ENCODE measurements around the gene CARMIL3.
A peak's percentile ranks its signal among the peaks of the same experiment; 100 is the strongest.
"Not testable (repeated sequence)": the region's sequence is repeated elsewhere in the genome, so short reads cannot be mapped to it uniquely, and the experiment has no call there.

The CARMIL3 gene

DNA sequence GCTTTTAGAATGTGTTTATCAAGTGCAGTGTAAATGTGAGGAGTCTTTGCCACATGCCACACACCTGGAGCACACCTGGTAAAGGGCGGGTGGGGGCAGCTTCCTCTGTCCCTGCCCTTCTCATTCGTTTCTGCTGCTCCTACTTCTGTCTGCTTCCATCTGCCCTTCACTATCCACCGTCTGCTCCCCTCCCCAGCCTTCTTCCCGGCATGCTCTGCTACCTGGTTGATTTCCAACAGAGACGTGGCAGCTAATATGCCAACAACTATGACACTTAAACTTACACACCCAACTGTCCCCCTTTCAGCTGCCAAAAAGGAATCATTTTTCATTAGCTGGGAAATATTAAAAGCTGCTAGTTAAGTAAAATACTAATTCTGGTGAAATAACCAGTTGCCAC lies 9.1 kb upstream of the CARMIL3 start:
- Histone ChIP-seq H3K9ac (ENCODE audit: low read depth, low read length, poor library complexity) (no peak overlapping the region), H3K23ac (ENCODE audit: low read depth, low read length, poor library complexity) (peak overlapping the region; percentile 85), H3K4me2 (ENCODE audit: insufficient read depth, low read length, poor library complexity, severe bottlenecking) (no peak overlapping the region), H4K8ac (ENCODE audit: low read depth, low read length) (no peak overlapping the region), H3K79me1 (ENCODE audit: low read depth, low read length) (no peaks in the 10 kb centered on the region), H3K18ac (ENCODE audit: low read length) (no peak overlapping the region), H3K9me3 (replicated peaks in 1 of 2; ENCODE audit: control insufficient read depth in 2 of 2, insufficient read depth in 1 of 2, low read depth in 1 of 2, low read length in 2 of 2) (no peaks in the 10 kb centered on the region), H2BK15ac (ENCODE audit: low read length) (no peak overlapping the region), H4K91ac (ENCODE audit: low read depth, low read length, poor library complexity) (no peak overlapping the region), H3K27ac (replicated peaks; ENCODE audit: low read length) (no peak overlapping the region), H3K14ac (ENCODE audit: low read length) (no peak overlapping the region), H3K36me3 (replicated peaks in 1 of 2; ENCODE audit: control insufficient read depth in 2 of 2, insufficient read depth in 2 of 2, low read length in 2 of 2) (no peaks in the 10 kb centered on the region), H2BK120ac (ENCODE audit: low read depth, low read length) (no peak overlapping the region), H2BK12ac (ENCODE audit: low read length) (no peak overlapping the region), H3K4me3 (ENCODE audit: low read length in 2 of 2) (no peak overlapping the region), H3K4me1 (ENCODE audit: control insufficient read depth in 2 of 2, insufficient read depth in 1 of 2, low read depth in 1 of 2, low read length in 2 of 2) (no peaks in the 10 kb centered on the region), H2AFZ (ENCODE audit: low read length) (no peak overlapping the region), H3K27me3 (ENCODE audit: control insufficient read depth in 3 of 3, insufficient read depth in 3 of 3, low read depth in 1 of 3, low read length in 3 of 3) (peaks cover 0 to 18% (median 0%) of the 10 kb centered on the region in 3 experiments), H2BK5ac (ENCODE audit: low read length) (no peak overlapping the region), H3K4ac (ENCODE audit: low read length) (no peak overlapping the region), H2AK5ac (ENCODE audit: low read depth, low read length) (no peak overlapping the region)
- no CpG with 5 or more reads among the region's 5 CpGs for WGBS, 2 donors (ENCODE audit: extremely low coverage in 2 of 2, insufficient read length in 2 of 2, insufficient replicate concordance in 1 of 2)
- no peak for DNase-seq (ENCODE audit: low spot score)

DNA sequence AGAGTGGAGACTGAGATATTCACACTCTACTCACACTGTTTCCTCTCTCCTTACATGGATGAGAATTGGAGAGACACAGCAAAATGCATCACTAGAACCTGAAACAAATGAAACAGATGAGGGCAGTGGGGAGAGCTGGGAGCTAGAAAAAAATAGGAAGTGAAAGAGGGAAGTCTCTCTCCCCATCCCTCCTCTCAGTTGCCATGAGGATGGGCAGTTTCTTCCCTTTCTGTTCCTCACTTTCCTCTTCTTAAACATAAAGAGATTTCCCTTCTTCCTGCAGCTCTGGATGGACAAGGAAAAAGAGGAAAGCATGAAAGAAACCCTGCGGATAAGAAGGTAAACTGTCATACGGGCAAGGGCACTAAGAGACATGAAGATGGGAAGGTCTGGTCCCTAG lies 2.8 kb upstream of the CARMIL3 start:
- not testable (repeated sequence) for H3K9me3 ChIP-seq (replicated peaks in 1 of 2; ENCODE audit: control insufficient read depth in 2 of 2, insufficient read depth in 1 of 2, low read depth in 1 of 2, low read length in 2 of 2); H3K18ac ChIP-seq (ENCODE audit: low read length); H2AFZ ChIP-seq (ENCODE audit: low read length); H3K4ac ChIP-seq (ENCODE audit: low read length); H3K4me3 ChIP-seq (ENCODE audit: low read length in 2 of 2); H4K91ac ChIP-seq (ENCODE audit: low read depth, low read length, poor library complexity); H3K36me3 ChIP-seq (replicated peaks in 1 of 2; ENCODE audit: control insufficient read depth in 2 of 2, insufficient read depth in 2 of 2, low read length in 2 of 2); H2BK5ac ChIP-seq (ENCODE audit: low read length); H3K14ac ChIP-seq (ENCODE audit: low read length); DNase-seq (ENCODE audit: low spot score); H3K27ac ChIP-seq (replicated peaks; ENCODE audit: low read length); H2BK15ac ChIP-seq (ENCODE audit: low read length); H3K23ac ChIP-seq (ENCODE audit: low read depth, low read length, poor library complexity); H3K9ac ChIP-seq (ENCODE audit: low read depth, low read length, poor library complexity); H3K79me1 ChIP-seq (ENCODE audit: low read depth, low read length); H4K8ac ChIP-seq (ENCODE audit: low read depth, low read length); H3K4me2 ChIP-seq (ENCODE audit: insufficient read depth, low read length, poor library complexity, severe bottlenecking); H2BK12ac ChIP-seq (ENCODE audit: low read length); H3K4me1 ChIP-seq (ENCODE audit: control insufficient read depth in 2 of 2, insufficient read depth in 1 of 2, low read depth in 1 of 2, low read length in 2 of 2); H2AK5ac ChIP-seq (ENCODE audit: low read depth, low read length); H2BK120ac ChIP-seq (ENCODE audit: low read depth, low read length)
- H3K27me3 ChIP-seq (ENCODE audit: control insufficient read depth in 3 of 3, insufficient read depth in 3 of 3, low read depth in 1 of 3, low read length in 3 of 3): peaks cover 0 to 38% (median 0%) of the 10 kb centered on the region in 3 experiments
- no CpG with 5 or more reads among the region's 2 CpGs for WGBS, 2 donors (ENCODE audit: extremely low coverage in 2 of 2, insufficient read length in 2 of 2, insufficient replicate concordance in 1 of 2)

DNA sequence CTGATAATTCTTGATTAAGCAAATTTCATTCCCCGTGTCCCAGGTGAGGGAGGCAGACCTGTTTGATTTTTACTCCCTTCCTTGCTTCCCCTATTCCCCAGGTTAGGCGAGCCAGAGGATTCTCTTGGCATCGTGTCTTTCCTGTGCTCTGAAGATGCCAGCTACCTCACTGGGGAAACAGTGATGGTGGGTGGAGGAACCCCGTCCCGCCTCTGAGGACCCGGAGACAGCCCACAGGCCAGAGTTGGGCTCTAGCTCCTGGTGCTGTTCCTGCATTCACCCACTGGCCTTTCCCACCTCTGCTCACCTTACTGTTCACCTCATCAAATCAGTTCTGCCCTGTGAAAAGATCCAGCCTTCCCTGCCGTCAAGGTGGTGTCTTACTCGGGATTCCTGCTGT lies 1.1 kb upstream of the CARMIL3 start:
- H3K36me3 ChIP-seq (replicated peaks in 1 of 2; ENCODE audit: control insufficient read depth in 2 of 2, insufficient read depth in 2 of 2, low read length in 2 of 2); H3K14ac ChIP-seq (ENCODE audit: low read length); H3K4me2 ChIP-seq (ENCODE audit: insufficient read depth, low read length, poor library complexity, severe bottlenecking); H3K4me3 ChIP-seq (ENCODE audit: low read length in 2 of 2); H4K8ac ChIP-seq (ENCODE audit: low read depth, low read length); H2BK12ac ChIP-seq (ENCODE audit: low read length); H3K27ac ChIP-seq (replicated peaks; ENCODE audit: low read length); H2BK5ac ChIP-seq (ENCODE audit: low read length); H3K23ac ChIP-seq (ENCODE audit: low read depth, low read length, poor library complexity); H3K18ac ChIP-seq (ENCODE audit: low read length); H4K91ac ChIP-seq (ENCODE audit: low read depth, low read length, poor library complexity); H3K4me1 ChIP-seq (ENCODE audit: control insufficient read depth in 2 of 2, insufficient read depth in 1 of 2, low read depth in 1 of 2, low read length in 2 of 2); H3K4ac ChIP-seq (ENCODE audit: low read length); H2BK15ac ChIP-seq (ENCODE audit: low read length); H3K9me3 ChIP-seq (replicated peaks in 1 of 2; ENCODE audit: control insufficient read depth in 2 of 2, insufficient read depth in 1 of 2, low read depth in 1 of 2, low read length in 2 of 2); H2BK120ac ChIP-seq (ENCODE audit: low read depth, low read length); DNase-seq (ENCODE audit: low spot score); H2AK5ac ChIP-seq (ENCODE audit: low read depth, low read length); H3K9ac ChIP-seq (ENCODE audit: low read depth, low read length, poor library complexity); H3K79me1 ChIP-seq (ENCODE audit: low read depth, low read length): not testable (repeated sequence)
- no CpG with 5 or more reads among the region's 8 CpGs for WGBS, 2 donors (ENCODE audit: extremely low coverage in 2 of 2, insufficient read length in 2 of 2, insufficient replicate concordance in 1 of 2)
- peaks cover 0 to 38% (median 0%) of the 10 kb centered on the region in 3 experiments for H3K27me3 ChIP-seq (ENCODE audit: control insufficient read depth in 3 of 3, insufficient read depth in 3 of 3, low read depth in 1 of 3, low read length in 3 of 3)
- H2AFZ ChIP-seq (ENCODE audit: low read length): peak overlapping the region; percentile 99

DNA sequence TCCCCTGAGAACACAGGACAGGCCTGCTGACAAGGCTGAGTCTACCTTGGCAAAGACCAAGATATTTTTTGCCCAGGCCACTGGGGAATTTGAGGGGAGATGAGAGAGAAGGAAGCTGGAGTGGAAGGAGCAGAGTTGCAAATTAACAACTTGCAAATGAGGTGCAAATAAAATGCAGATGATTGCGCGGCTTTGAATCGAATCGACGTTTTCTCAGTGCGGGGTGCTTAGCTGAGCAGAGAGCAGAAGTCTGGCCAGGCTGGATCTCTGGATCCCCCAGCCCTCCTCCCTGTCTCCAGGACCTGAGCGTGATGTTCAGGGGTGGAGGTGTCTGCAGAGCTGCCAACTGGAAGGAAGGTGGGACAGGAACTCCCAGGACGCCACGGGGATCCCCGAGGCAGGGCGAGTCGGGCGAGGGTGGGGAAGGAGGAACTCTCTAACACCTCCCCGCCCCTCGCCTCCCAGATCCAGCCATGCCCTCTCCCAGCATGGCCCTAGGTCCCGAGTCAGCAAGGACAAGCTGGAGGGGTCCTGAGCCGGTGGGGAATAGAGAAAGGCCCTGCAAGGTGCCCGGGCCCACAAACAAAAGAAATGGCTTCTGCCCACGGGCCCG lies 527 bp upstream of the CARMIL3 start:
- H3K4ac ChIP-seq (ENCODE audit: low read length): no peak overlapping the region
- peak overlapping the region; percentile 91 for H3K9ac ChIP-seq (ENCODE audit: low read depth, low read length, poor library complexity)
- no peaks in the 10 kb centered on the region for H3K36me3 ChIP-seq (replicated peaks in 1 of 2; ENCODE audit: control insufficient read depth in 2 of 2, insufficient read depth in 2 of 2, low read length in 2 of 2)
- H2BK120ac ChIP-seq (ENCODE audit: low read depth, low read length): no peak overlapping the region
- H2AK5ac ChIP-seq (ENCODE audit: low read depth, low read length): peak overlapping the region; percentile 81
- H2BK12ac ChIP-seq (ENCODE audit: low read length): no peak overlapping the region
- H2BK15ac ChIP-seq (ENCODE audit: low read length): peak overlapping the region; percentile 60
- H3K27me3 ChIP-seq (ENCODE audit: control insufficient read depth in 3 of 3, insufficient read depth in 3 of 3, low read depth in 1 of 3, low read length in 3 of 3): peaks cover 0 to 37% (median 0%) of the 10 kb centered on the region in 3 experiments
- H3K4me3 ChIP-seq (ENCODE audit: low read length in 2 of 2): peak overlapping the region; percentile 55 to 87
- H2AFZ ChIP-seq (ENCODE audit: low read length): peak overlapping the region; percentile 99
- no peak for DNase-seq (ENCODE audit: low spot score)
- peak overlapping the region; percentile 100 for H4K8ac ChIP-seq (ENCODE audit: low read depth, low read length)
- no peaks in the 10 kb centered on the region for H3K79me1 ChIP-seq (ENCODE audit: low read depth, low read length)
- H3K4me2 ChIP-seq (ENCODE audit: insufficient read depth, low read length, poor library complexity, severe bottlenecking): peak overlapping the region; percentile 98
- WGBS, 2 donors (ENCODE audit: extremely low coverage in 2 of 2, insufficient read length in 2 of 2, insufficient replicate concordance in 1 of 2): no CpG with 5 or more reads among the region's 20 CpGs
- no peak overlapping the region for H3K23ac ChIP-seq (ENCODE audit: low read depth, low read length, poor library complexity)
- no peak overlapping the region for H2BK5ac ChIP-seq (ENCODE audit: low read length)
- no peak overlapping the region for H3K14ac ChIP-seq (ENCODE audit: low read length)
- H4K91ac ChIP-seq (ENCODE audit: low read depth, low read length, poor library complexity): no peak overlapping the region
- no peaks in the 10 kb centered on the region for H3K9me3 ChIP-seq (replicated peaks in 1 of 2; ENCODE audit: control insufficient read depth in 2 of 2, insufficient read depth in 1 of 2, low read depth in 1 of 2, low read length in 2 of 2)
- H3K18ac ChIP-seq (ENCODE audit: low read length): peak overlapping the region; percentile 77
- peaks cover 5 to 7% of the 10 kb centered on the region in 2 donors for H3K4me1 ChIP-seq (ENCODE audit: control insufficient read depth in 2 of 2, insufficient read depth in 1 of 2, low read depth in 1 of 2, low read length in 2 of 2)
- no peak overlapping the region for H3K27ac ChIP-seq (replicated peaks; ENCODE audit: low read length)

Data from neuronal stem cell (in vitro differentiated cells).